Measurements from ENCODE around the gene PLA2G2D.

DNA sequence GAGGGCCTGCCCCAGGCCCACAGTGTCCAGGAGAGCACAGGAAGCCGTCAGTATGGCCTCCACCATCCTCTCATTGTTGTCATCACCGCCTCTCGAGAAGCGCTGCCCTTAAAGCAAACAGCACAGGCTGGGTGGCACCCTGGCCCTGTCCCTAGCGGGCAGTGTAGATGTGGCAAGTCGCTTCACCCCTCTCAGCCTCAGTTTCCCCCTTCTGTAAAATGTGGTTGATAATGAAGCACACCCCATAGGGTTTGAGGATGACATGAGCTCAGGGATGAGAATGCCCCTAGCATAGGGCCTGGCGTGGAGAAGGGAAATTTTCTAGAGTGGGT lies 33.2 kb upstream of the PLA2G2D start:
- TF ChIP-seq, protein P1, sequence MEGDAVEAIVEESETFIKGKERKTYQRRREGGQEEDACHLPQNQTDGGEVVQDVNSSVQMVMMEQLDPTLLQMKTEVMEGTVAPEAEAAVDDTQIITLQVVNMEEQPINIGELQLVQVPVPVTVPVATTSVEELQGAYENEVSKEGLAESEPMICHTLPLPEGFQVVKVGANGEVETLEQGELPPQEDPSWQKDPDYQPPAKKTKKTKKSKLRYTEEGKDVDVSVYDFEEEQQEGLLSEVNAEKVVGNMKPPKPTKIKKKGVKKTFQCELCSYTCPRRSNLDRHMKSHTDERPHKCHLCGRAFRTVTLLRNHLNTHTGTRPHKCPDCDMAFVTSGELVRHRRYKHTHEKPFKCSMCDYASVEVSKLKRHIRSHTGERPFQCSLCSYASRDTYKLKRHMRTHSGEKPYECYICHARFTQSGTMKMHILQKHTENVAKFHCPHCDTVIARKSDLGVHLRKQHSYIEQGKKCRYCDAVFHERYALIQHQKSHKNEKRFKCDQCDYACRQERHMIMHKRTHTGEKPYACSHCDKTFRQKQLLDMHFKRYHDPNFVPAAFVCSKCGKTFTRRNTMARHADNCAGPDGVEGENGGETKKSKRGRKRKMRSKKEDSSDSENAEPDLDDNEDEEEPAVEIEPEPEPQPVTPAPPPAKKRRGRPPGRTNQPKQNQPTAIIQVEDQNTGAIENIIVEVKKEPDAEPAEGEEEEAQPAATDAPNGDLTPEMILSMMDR (IDR thresholded peaks at IDR 0.05): peak in 1 of 7 experiments; percentile 28
- TF ChIP-seq POLR2A (IDR thresholded peaks at IDR 0.05) (no peak), POLR2AphosphoS5 (IDR thresholded peaks at IDR 0.05) (no peak), EP300 (IDR thresholded peaks at IDR 0.05) (no peak)
